Mononuclear cell (primary cell): ENCODE results near the gene CLIP1. TPM values are rescaled to one million over a fixed set of nuclear protein-coding genes. Genes with fewer than 3 reads are reported as not detected.

Experiments
- H3K27me3 ChIP-seq: 2 replicates; pipeline ENCODE4 v1.6.0; 2011; ENCODE audit warnings: low read length, control low read depth; ENCODE audit not compliant: insufficient read depth
- H3K4me1 ChIP-seq: 2 replicates; pipeline ENCODE4 v1.5.1; 2011; ENCODE audit warnings: mild to moderate bottlenecking, low read length, control low read depth; ENCODE audit not compliant: insufficient read depth
- H3K4me3 ChIP-seq: 2 replicates; pipeline ENCODE4 v1.5.1; 2011; ENCODE audit warnings: mild to moderate bottlenecking, low read length, moderate library complexity
- H3K9me3 ChIP-seq: 2 replicates; pipeline ENCODE4 v1.5.1; 2011; ENCODE audit warnings: low read depth, mild to moderate bottlenecking, control low read depth, low read length
- total RNA-seq: library from RNA; depleted of rRNA; stranded (reverse); fragments of >200 nt; gene quantifications from one replicate; pipeline ENCODE4 v1.2.3, GENCODE V29; 2012

CLIP1 gene
- total RNA-seq, 1 donor: 65.8 TPM

DNA sequence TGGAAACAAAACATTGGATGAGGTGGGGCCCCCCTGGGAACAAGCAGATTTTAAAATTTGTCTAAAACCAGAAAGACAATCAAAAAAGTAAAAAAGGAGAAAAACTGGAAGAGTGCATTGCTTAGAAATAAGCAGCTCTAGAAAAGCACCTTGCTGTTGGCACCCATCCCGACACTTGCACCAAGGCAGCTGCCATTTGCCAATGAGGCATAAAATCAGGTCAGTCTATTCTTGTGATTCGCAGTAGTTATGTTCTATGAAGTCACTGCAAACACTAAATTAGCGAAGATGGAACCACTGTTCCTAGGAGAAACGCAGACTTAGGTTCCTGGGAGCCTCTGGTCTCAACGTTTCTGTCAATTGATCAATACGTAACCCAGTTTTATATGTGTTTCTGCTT is 172.4 kb downstream of the CLIP1 start:
- no peaks in the 10 kb centered on the region for H3K27me3 ChIP-seq

DNA sequence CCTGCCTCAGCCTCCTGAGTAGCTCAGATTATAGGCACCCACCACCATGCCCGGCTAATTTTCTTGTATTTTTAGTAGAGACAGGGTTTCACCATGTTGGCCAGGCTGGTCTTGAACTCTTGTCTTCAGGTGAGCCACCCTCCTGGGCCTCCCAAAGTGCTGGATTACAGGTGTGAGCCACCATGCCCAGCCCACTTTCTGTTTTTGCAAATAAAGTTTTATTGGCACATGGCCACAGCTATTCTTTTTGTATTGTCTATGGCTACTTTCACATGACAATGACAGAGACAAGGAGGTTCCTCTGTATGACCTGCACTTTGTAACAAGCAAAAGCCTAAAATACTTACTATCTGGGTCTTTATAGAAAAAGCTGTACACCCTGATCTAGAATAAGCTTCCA is 176.9 kb downstream of the CLIP1 start:
- no peaks in the 10 kb centered on the region for H3K27me3 ChIP-seq
- peaks cover 14% of the 10 kb centered on the region for H3K4me1 ChIP-seq
- no peaks in the 10 kb centered on the region for H3K9me3 ChIP-seq
- H3K4me3 ChIP-seq: no peak overlapping the region

More for the DNA sequence above, 172.4 kb downstream of the CLIP1 start:
- Histone ChIP-seq H3K4me3 (no peak overlapping the region), H3K4me1 (peaks cover 4% of the 10 kb centered on the region), H3K9me3 (no peaks in the 10 kb centered on the region)

DNA sequence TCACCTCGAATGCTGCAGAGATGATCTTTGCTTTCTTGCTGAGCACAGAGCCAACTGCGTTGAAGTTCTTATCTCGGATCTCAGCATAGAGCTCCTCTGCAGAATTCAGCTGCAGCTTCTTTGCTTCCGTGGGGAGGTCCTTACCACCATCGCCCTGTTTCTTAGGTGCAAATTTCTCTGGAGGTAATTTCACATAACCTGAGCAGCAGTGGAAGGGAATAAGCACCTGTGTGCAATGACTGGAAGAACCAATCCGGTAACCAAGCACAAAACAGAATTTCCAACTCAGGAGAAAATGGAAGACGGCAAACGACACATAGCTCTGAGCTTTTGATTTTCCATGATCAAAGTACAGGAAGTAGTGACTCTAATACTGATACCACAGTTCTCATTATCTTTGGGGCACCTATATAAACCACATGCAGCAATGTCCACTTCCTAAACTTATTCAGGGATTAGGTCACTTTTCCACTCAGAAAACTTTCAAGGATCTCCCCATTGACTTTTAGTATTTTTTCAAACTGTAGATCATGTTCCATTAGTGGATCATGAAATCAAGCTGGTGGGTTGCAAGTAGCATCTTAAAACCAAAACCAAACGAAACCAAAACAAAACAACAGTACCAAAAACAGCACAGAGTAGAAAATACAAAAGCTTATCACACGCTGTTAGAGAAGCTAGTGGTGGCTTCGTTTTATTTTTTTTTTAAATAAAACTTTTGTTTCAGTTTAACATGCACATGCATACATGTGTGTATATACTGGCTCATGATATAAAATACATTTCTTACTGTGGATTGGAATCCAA is 177.7 kb downstream of the CLIP1 start:
- no peaks in the 10 kb centered on the region for H3K27me3 ChIP-seq
- peaks cover 14% of the 10 kb centered on the region for H3K4me1 ChIP-seq
- peak overlapping the region; percentile 29 for H3K4me3 ChIP-seq
- H3K9me3 ChIP-seq: no peaks in the 10 kb centered on the region

DNA sequence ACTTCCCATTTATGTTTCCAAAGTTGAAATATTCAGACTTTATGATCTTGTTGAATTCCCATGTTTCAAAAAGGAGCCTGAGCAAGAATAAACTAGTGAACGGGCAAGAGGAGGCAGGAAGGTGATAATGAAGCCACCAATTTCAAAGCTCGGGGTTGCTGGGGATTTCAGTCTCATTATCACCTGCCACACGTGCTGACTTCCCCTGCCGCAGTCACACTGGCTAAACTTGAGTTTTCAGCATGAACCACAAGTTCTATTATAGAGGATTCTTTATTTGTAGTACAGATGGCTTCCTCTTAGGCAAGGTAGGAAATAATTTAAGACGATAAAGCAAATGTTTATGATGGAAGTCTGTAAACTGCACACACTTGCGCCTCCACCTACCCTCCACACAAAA is 178.5 kb downstream of the CLIP1 start:
- Histone ChIP-seq H3K27me3 (no peaks in the 10 kb centered on the region), H3K9me3 (no peaks in the 10 kb centered on the region), H3K4me1 (peaks cover 14% of the 10 kb centered on the region), H3K4me3 (peak overlapping the region; percentile 5)

DNA sequence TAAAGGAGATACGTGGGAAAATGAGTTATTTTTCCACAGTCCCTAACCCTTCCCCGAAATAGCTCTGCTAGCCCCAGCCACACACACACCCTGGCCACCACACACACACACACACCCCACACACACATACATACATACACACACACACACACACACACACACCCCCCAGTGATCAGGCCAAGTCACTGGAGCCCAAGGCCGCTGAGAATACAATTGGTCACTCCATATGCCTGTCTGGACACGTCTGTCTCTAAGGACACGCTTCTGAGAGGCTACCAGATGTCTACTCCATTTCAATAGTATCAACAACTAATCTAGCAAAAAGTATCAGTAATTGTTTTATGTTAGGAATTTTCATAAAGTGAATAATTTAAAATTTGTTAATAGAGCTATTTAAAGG is 183.6 kb downstream of the CLIP1 start:
- H3K27me3 ChIP-seq: no peaks in the 10 kb centered on the region
- no peak overlapping the region for H3K4me3 ChIP-seq
- peaks cover 8% of the 10 kb centered on the region for H3K4me1 ChIP-seq
- no peaks in the 10 kb centered on the region for H3K9me3 ChIP-seq

DNA sequence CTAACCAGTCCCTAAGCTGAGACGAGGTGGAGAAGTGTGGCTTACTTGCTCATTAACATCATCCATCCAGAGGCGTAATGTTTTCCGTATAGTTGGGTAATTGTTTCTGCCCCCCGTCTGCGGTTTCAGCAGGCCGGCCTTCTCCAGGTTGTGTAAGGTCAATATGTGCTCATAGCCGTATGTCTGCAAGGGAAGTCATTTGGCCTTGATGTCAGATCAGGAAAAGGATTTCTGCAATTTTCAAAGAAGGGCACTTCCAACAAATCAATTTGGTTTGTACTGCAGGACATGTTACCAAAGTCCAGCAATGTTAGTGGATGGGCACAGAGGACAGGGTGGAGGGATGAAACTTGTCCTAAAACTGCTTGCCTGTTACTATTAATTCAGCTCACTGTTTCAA is 186.7 kb downstream of the CLIP1 start:
- Histone ChIP-seq H3K4me1 (no peaks in the 10 kb centered on the region), H3K27me3 (no peaks in the 10 kb centered on the region), H3K4me3 (no peak overlapping the region), H3K9me3 (no peaks in the 10 kb centered on the region)

DNA sequence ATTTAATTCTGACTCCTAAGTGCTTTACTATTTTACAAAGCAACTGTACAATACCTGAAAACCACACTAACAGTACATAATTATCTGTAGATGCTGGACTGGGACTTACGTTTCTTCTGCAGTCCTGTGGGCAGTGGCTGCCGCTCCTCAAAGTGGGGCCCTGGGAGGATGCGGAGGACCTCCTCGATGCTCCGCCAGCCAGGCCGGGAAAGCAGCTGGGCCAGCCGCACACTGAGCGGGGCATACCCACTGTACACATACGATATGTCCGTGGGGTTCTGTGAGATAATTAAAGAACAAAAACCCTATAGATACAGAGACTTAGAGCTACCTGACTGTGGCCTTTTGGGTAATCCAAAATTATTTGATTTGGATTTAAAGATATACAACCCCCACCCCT is 189.8 kb downstream of the CLIP1 start:
- Histone ChIP-seq H3K9me3 (no peaks in the 10 kb centered on the region), H3K4me1 (no peaks in the 10 kb centered on the region), H3K27me3 (no peaks in the 10 kb centered on the region), H3K4me3 (no peak overlapping the region)

DNA sequence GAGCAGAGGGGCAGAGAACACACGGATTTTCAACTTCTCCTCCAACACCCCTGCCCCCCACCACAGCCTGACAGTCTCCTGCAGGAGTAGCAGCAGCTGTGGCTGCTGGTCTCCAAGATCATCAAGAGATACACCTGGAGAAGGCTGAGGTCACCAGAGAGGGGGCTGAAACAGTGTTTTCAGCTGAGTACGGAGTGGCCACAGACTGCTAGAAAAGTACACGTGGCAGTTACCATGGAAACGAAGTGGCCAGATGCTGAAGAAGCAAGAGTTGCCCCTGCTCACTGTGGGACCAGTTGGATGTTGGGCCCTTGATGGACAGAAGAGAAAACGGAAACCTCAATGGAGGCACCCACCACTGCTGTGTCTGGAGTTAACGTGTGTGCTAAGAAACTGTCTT is 191.7 kb downstream of the CLIP1 start:
- no peaks in the 10 kb centered on the region for H3K9me3 ChIP-seq

DNA sequence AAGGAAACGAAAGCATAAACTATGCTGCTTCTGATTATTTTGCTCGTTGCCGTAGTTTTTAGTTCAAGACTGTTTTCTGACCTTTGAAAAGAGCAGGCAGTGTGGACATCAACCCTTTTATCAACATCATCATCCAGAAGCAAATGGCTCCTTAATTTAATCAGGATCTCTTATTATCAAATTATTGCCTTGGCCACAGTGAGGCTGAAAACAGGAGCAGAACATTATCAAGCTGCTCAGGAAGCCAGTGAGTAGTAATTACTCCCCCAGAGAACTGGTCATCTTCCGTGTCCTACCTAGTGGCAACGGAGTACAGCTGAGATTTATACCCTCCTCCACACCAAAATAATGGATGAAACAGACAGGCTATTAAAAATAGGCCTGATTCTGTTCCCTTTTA is 194.4 kb downstream of the CLIP1 start:
- no peaks in the 10 kb centered on the region for H3K9me3 ChIP-seq
- no peaks in the 10 kb centered on the region for H3K27me3 ChIP-seq
- H3K4me3 ChIP-seq: no peak overlapping the region
- peaks cover 28% of the 10 kb centered on the region for H3K4me1 ChIP-seq

More for the DNA sequence above, 191.7 kb downstream of the CLIP1 start:
- no peaks in the 10 kb centered on the region for H3K27me3 ChIP-seq
- H3K4me1 ChIP-seq: peaks cover 9% of the 10 kb centered on the region
- H3K4me3 ChIP-seq: no peak overlapping the region

DNA sequence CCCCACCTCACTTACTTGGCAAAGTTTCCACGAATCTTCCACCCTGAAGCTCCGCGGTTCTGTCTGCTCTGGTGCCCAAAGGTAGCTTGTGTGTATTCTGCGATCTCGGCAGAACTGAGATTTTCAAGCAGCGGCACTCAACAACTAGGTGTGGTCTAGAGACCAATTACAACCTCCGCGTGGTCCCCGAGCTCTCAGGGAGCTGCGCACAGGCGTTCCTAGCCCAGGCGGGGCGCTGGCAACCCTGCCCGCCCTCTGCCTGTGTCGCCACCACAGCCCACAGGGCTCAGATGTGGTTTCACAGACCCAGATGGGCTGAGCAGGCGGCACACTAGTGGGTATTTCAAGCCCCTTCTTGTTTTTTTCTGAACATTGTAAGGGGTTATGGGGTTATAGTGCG is 195.1 kb downstream of the CLIP1 start:
- Histone ChIP-seq H3K4me1 (peaks cover 28% of the 10 kb centered on the region), H3K27me3 (no peaks in the 10 kb centered on the region), H3K4me3 (no peak overlapping the region), H3K9me3 (no peaks in the 10 kb centered on the region)

DNA sequence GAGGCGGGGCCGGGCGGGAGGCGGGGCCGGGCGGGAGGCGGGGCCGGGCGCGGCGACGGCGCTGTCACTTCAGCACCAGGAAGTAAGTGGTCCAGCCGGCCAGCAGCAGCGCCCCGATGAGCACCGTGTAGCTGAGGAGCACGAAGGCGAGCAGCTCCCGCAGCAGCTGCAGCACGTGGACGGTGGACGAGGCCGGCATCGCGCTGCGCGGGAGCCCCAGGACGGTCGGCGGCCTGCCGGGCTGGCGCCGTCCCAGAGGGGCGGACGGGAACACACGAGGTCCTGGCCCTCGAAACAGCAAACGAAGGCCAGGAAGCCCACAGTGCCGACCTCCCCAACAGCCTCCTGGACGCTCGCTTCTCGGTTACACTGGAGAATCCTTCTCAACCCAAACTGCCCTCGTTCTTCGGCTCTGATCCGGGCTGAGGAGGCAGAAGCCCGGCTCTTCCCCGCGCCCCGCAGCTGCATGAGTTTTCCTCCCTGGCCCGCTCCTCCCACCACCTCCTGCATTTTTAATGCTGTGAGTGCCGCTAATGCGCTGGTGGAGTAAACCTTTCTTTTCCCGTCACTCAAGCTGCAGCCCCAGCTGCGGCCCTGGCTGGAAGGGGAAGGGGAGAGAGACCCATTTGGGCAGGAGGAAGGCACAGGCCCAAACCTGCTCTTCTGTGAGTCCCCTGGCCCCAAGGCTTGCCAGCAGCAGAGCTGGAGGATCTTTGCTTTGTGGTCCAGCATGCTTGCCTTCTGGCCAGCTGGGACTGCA is 195.9 kb downstream of the CLIP1 start:
- H3K4me3 ChIP-seq: peak overlapping the region; percentile 38
- H3K4me1 ChIP-seq: peaks cover 28% of the 10 kb centered on the region
- H3K9me3 ChIP-seq: no peaks in the 10 kb centered on the region
- no peaks in the 10 kb centered on the region for H3K27me3 ChIP-seq

DNA sequence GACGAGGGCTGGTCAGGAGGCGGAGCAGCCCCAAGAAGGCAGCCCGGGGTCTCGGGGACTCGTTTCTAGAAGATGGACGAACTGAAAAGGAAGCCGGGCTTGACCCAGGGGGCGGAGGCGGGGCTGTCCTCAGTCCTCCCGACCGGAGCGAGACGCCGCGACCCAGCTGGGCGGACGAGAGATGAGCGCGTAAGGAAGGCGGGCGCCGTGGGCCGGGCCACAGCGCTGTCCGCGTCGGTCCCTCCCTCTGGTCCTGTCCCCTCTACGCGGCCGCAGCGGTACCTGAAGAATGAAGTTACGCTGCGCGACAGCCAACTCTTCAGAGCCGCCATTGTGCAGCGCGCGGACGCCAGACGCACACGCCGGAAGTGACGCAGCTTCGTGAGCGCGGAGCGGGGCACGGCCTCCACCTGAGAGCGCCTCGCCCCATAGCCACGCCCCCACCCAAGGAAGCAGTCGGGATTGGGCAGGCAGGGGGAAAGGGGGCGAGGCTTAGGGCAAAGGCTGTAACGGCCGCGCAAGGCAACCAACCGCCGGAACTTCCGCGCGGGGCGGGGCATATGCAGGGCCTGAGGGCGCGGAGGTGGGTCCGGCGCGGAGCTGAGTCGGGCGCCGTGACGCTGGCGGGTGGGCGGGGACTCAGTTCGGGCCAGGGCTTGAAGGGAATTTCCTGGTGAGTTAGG is 196.6 kb downstream of the CLIP1 start, which contains the start of gene DIABLO:
TSS of gene DIABLO (minus strand) at position 370 of the 683 bp plus-strand sequence. CDS start at position 332, 38 bp downstream.
- peak within 1 kb of the TSS; percentile 89 for H3K4me3 ChIP-seq

More for the DNA sequence above, 196.6 kb downstream of the CLIP1 start, which contains the start of gene DIABLO:
- Histone ChIP-seq H3K27me3 (no peaks in the 10 kb centered on the region), H3K4me1 (peaks cover 28% of the 10 kb centered on the region), H3K9me3 (no peaks in the 10 kb centered on the region)
